ENCODE measurements around the gene PMEL.
A peak's percentile ranks its signal among the peaks of the same experiment; 100 is the strongest.
"Not testable (repeated sequence)": the region's sequence is repeated elsewhere in the genome, so short reads cannot be mapped to it uniquely, and the experiment has no call there.

The PMEL gene

GRCh38 chr12:55981882-55982281, 16.0 kb upstream of the PMEL start:
- not testable (repeated sequence) for H3K9ac ChIP-seq (ENCODE audit: low read depth, low read length); H3K27me3 ChIP-seq (ENCODE audit: control insufficient read depth, insufficient read depth, low read length); H3K9me3 ChIP-seq (replicated peaks; ENCODE audit: low read length); H3K4me2 ChIP-seq (ENCODE audit: low read length); H3K4me3 ChIP-seq (ENCODE audit: low read length); H3K4me1 ChIP-seq (ENCODE audit: control insufficient read depth, insufficient read depth, low read length)
- H3K36me3 ChIP-seq (ENCODE audit: insufficient read depth, low read length): peaks cover 25% of the 10 kb centered on the region

DNA sequence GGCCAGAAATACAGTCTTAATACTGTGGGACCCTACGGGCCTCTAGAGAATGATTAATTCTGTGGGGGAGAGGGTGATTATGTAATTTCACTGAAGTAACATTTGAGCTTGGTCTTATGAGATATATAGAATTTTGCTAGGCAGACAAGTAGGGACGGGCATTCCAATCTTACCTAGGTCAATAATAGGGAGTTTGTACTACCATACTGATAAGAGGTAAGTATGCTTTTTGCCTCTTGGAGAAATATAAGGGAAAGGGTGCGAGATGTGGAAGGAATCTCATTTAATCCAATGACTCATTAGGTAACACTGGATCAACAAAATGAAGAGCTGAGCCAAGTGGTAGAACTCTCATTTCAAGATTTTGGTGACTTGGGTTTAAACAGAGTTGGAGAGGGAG, 13.2 kb upstream of the PMEL start:
- H3K27me3 ChIP-seq (ENCODE audit: control insufficient read depth, insufficient read depth, low read length): no peaks in the 10 kb centered on the region
- peaks cover 9% of the 10 kb centered on the region for H3K36me3 ChIP-seq (ENCODE audit: insufficient read depth, low read length)
- H3K4me2 ChIP-seq (ENCODE audit: low read length): no peak overlapping the region
- no peak overlapping the region for H3K9ac ChIP-seq (ENCODE audit: low read depth, low read length)
- H3K9me3 ChIP-seq (replicated peaks; ENCODE audit: low read length): no peaks in the 10 kb centered on the region
- no peak overlapping the region for H3K4me3 ChIP-seq (ENCODE audit: low read length)
- H3K4me1 ChIP-seq (ENCODE audit: control insufficient read depth, insufficient read depth, low read length): peaks cover 12% of the 10 kb centered on the region

GRCh38 chr12:55978393-55978792, 12.6 kb upstream of the PMEL start:
- Histone ChIP-seq H3K9ac (ENCODE audit: low read depth, low read length) (no peak overlapping the region), H3K36me3 (ENCODE audit: insufficient read depth, low read length) (peaks cover 9% of the 10 kb centered on the region), H3K9me3 (replicated peaks; ENCODE audit: low read length) (no peaks in the 10 kb centered on the region), H3K4me3 (ENCODE audit: low read length) (no peak overlapping the region), H3K27me3 (ENCODE audit: control insufficient read depth, insufficient read depth, low read length) (no peaks in the 10 kb centered on the region), H3K4me1 (ENCODE audit: control insufficient read depth, insufficient read depth, low read length) (peaks cover 12% of the 10 kb centered on the region), H3K4me2 (ENCODE audit: low read length) (no peak overlapping the region)

- no peaks in the 10 kb centered on the region for H3K9me3 ChIP-seq (replicated peaks; ENCODE audit: low read length)
- peak overlapping the region; percentile 90 for H3K4me2 ChIP-seq (ENCODE audit: low read length)
- peak overlapping the region; percentile 94 for H3K4me3 ChIP-seq (ENCODE audit: low read length)
- no peaks in the 10 kb centered on the region for H3K27me3 ChIP-seq (ENCODE audit: control insufficient read depth, insufficient read depth, low read length)
- H3K9ac ChIP-seq (ENCODE audit: low read depth, low read length): peak overlapping the region; percentile 99
- peaks cover 7% of the 10 kb centered on the region for H3K36me3 ChIP-seq (ENCODE audit: insufficient read depth, low read length)
- peaks cover 33% of the 10 kb centered on the region for H3K4me1 ChIP-seq (ENCODE audit: control insufficient read depth, insufficient read depth, low read length)
Measured at GRCh38 chr12:55974308-55974730, 8.5 kb upstream of the PMEL start.

DNA sequence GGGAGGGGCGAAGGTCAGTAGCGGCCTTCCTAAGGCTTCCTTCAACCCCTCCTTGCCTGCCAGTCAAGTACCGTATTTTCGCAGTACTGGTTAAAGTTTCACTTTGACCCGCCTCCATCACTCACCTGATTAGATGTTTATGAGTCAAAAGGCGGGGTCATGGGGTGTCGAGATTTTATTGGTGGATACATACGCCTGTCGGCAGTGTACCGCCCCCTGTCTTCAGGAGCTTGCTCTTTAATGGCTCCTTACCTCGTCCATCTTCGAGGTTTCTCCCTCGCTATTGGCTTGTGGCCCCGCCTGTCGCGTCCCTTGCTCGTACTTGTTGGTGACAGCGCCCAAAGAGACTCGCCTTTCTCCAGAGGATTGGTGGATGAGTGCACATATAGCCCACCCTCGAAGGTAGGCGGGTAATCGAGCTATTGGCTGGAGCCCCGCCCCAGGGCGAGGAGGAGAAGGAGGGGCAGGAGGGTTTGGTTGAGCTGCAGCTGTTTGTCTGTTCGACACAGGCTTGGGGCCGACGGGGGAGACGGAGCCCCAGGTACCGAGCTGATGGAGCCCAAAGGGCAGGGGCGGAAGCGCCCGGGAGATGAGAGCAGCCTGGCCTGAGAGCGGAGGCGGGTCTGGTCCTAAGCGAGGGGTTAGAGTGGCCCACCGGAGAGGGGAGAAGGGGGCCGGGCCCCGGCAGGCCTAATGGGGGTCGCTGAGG, 7.9 kb upstream of the PMEL start, which contains the start of gene RAB5B:
TSS of gene RAB5B (plus strand) at position 480 of the 709 bp plus-strand sequence. CDS start 12,883 bp downstream, outside the sequence.
- H3K4me3 ChIP-seq (ENCODE audit: low read length): peak within 1 kb of the TSS; percentile 94
- peak within 1 kb of the TSS; percentile 99 for H3K9ac ChIP-seq (ENCODE audit: low read depth, low read length)
- H3K4me2 ChIP-seq (ENCODE audit: low read length): peak within 1 kb of the TSS; percentile 90
- no peaks in the 10 kb centered on the region for H3K9me3 ChIP-seq (replicated peaks; ENCODE audit: low read length)
- peaks cover 33% of the 10 kb centered on the region for H3K4me1 ChIP-seq (ENCODE audit: control insufficient read depth, insufficient read depth, low read length)
- H3K36me3 ChIP-seq (ENCODE audit: insufficient read depth, low read length): peaks cover 7% of the 10 kb centered on the region
- no peaks in the 10 kb centered on the region for H3K27me3 ChIP-seq (ENCODE audit: control insufficient read depth, insufficient read depth, low read length)

GRCh38 chr12:55972911-55973598, 7.2 kb upstream of the PMEL start:
- Histone ChIP-seq H3K4me2 (ENCODE audit: low read length) (peak overlapping the region; percentile 84), H3K9ac (ENCODE audit: low read depth, low read length) (peak overlapping the region; percentile 85), H3K4me1 (ENCODE audit: control insufficient read depth, insufficient read depth, low read length) (peaks cover 33% of the 10 kb centered on the region), H3K4me3 (ENCODE audit: low read length) (peak overlapping the region; percentile 76), H3K36me3 (ENCODE audit: insufficient read depth, low read length) (peaks cover 7% of the 10 kb centered on the region), H3K27me3 (ENCODE audit: control insufficient read depth, insufficient read depth, low read length) (no peaks in the 10 kb centered on the region), H3K9me3 (replicated peaks; ENCODE audit: low read length) (no peaks in the 10 kb centered on the region)

GRCh38 chr12:55972456-55972855, 6.6 kb upstream of the PMEL start:
- Histone ChIP-seq H3K27me3 (ENCODE audit: control insufficient read depth, insufficient read depth, low read length) (no peaks in the 10 kb centered on the region), H3K9ac (ENCODE audit: low read depth, low read length) (peak overlapping the region; percentile 85), H3K9me3 (replicated peaks; ENCODE audit: low read length) (no peaks in the 10 kb centered on the region), H3K4me3 (ENCODE audit: low read length) (peak overlapping the region; percentile 76), H3K36me3 (ENCODE audit: insufficient read depth, low read length) (peaks cover 7% of the 10 kb centered on the region), H3K4me2 (ENCODE audit: low read length) (peak overlapping the region; percentile 84), H3K4me1 (ENCODE audit: control insufficient read depth, insufficient read depth, low read length) (peaks cover 37% of the 10 kb centered on the region)

DNA sequence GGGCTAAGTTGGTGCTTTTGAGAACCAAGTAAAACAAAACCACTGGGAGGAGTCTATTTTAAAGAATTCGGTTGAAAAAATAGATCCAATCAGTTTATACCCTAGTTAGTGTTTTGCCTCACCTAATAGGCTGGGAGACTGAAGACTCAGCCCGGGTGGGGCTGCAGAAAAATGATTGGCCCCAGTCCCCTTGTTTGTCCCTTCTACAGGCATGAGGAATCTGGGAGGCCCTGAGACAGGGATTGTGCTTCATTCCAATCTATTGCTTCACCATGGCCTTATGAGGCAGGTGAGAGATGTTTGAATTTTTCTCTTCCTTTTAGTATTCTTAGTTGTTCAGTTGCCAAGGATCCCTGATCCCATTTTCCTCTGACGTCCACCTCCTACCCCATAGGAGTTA, 6.2 kb upstream of the PMEL start:
- Histone ChIP-seq H3K9ac (ENCODE audit: low read depth, low read length) (peak overlapping the region; percentile 85), H3K36me3 (ENCODE audit: insufficient read depth, low read length) (peaks cover 7% of the 10 kb centered on the region), H3K4me1 (ENCODE audit: control insufficient read depth, insufficient read depth, low read length) (peaks cover 40% of the 10 kb centered on the region), H3K4me3 (ENCODE audit: low read length) (peak overlapping the region; percentile 76), H3K27me3 (ENCODE audit: control insufficient read depth, insufficient read depth, low read length) (no peaks in the 10 kb centered on the region), H3K9me3 (replicated peaks; ENCODE audit: low read length) (no peaks in the 10 kb centered on the region), H3K4me2 (ENCODE audit: low read length) (peak overlapping the region; percentile 84)

- Histone ChIP-seq H3K9ac (ENCODE audit: low read depth, low read length) (no peak overlapping the region), H3K4me1 (ENCODE audit: control insufficient read depth, insufficient read depth, low read length) (peaks cover 39% of the 10 kb centered on the region), H3K27me3 (ENCODE audit: control insufficient read depth, insufficient read depth, low read length) (no peaks in the 10 kb centered on the region), H3K36me3 (ENCODE audit: insufficient read depth, low read length) (peaks cover 7% of the 10 kb centered on the region), H3K4me3 (ENCODE audit: low read length) (no peak overlapping the region), H3K9me3 (replicated peaks; ENCODE audit: low read length) (no peaks in the 10 kb centered on the region), H3K4me2 (ENCODE audit: low read length) (no peak overlapping the region)
Measured at GRCh38 chr12:55970775-55971174, 4.9 kb upstream of the PMEL start.

DNA sequence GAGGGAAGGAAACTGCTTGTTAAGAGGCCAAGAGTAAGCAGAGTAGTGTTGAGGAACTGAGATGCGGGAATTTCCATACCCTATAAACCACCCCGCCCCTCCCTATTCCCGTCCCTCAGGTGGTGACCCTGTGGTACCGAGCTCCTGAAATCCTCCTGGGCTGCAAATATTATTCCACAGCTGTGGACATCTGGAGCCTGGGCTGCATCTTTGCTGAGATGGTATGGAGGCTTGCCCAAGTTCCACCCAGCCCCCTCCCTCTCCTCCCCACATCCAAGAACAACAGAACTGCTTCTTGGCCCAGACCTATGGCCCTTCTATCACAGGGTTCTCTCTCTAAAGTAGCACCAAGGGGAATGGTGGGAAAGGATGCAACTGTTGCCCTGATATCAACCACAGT, 3.5 kb upstream of the PMEL start:
- no peak overlapping the region for H3K9ac ChIP-seq (ENCODE audit: low read depth, low read length)
- H3K36me3 ChIP-seq (ENCODE audit: insufficient read depth, low read length): peaks cover 7% of the 10 kb centered on the region
- no peak overlapping the region for H3K4me3 ChIP-seq (ENCODE audit: low read length)
- H3K9me3 ChIP-seq (replicated peaks; ENCODE audit: low read length): no peaks in the 10 kb centered on the region
- no peaks in the 10 kb centered on the region for H3K27me3 ChIP-seq (ENCODE audit: control insufficient read depth, insufficient read depth, low read length)
- peaks cover 33% of the 10 kb centered on the region for H3K4me1 ChIP-seq (ENCODE audit: control insufficient read depth, insufficient read depth, low read length)
- H3K4me2 ChIP-seq (ENCODE audit: low read length): no peak overlapping the region

- peak within 1 kb of the TSS; percentile 85 for H3K4me3 ChIP-seq (ENCODE audit: low read length)
- no peaks in the 10 kb centered on the region for H3K27me3 ChIP-seq (ENCODE audit: control insufficient read depth, insufficient read depth, low read length)
- peaks cover 7% of the 10 kb centered on the region for H3K36me3 ChIP-seq (ENCODE audit: insufficient read depth, low read length)
- H3K9ac ChIP-seq (ENCODE audit: low read depth, low read length): peak within 1 kb of the TSS; percentile 91
- H3K4me2 ChIP-seq (ENCODE audit: low read length): peak within 1 kb of the TSS; percentile 83
- H3K9me3 ChIP-seq (replicated peaks; ENCODE audit: low read length): no peaks in the 10 kb centered on the region
- H3K4me1 ChIP-seq (ENCODE audit: control insufficient read depth, insufficient read depth, low read length): peaks cover 20% of the 10 kb centered on the region
Measured at GRCh38 chr12:55966408-55967281, 803 bp upstream of the PMEL start, which contains the start of gene CDK2. TSS of gene CDK2 (plus strand) at chr12:55966830. CDS start at chr12:55967009, 179 bp downstream.

Measured in skeletal muscle satellite cell (primary cell).